SK-N-SH treated with all-trans-retinoic acid at 6 μM for 48 hours (cell line): ENCODE data around the gene SEMA3D.

Experiments
- ATAC-seq: fragments of 200-7000 bp; cut with Tn5 transposase; 3 replicates; pipeline ENCODE4 v1.9.1; 2020; ENCODE audit warnings: mild to moderate bottlenecking, moderate library complexity
- ARNTL ChIP-seq: fragments of 450-650 bp; formaldehyde crosslinking; IDR thresholded peaks from 2 replicates; pipeline ENCODE4 v1.5.0; 2020; ENCODE audit warnings: low read depth, mild to moderate bottlenecking, moderate library complexity, borderline replicate concordance
- BACH2 ChIP-seq: fragments of 250-450 bp; sonication (Bioruptor Pico); IDR thresholded peaks from 2 replicates; pipeline ENCODE4 v1.9.0; 2021; ENCODE audit warnings: mild to moderate bottlenecking, borderline replicate concordance
- CREB5 ChIP-seq: fragments of 250-450 bp; sonication (Bioruptor Pico); IDR thresholded peaks from 2 replicates; pipeline ENCODE4 v1.5.1; 2020; ENCODE audit warnings: low read depth, mild to moderate bottlenecking, moderate library complexity
- CSDC2 ChIP-seq: fragments of 250-450 bp; sonication (Bioruptor Pico); IDR thresholded peaks from 2 replicates; pipeline ENCODE4 v1.5.0; 2020; ENCODE audit warnings: mild to moderate bottlenecking, moderate library complexity
- ESRRG ChIP-seq: fragments of 250-450 bp; sonication (Bioruptor Pico); IDR thresholded peaks from 2 replicates; pipeline ENCODE4 v1.6.1; 2021; ENCODE audit warnings: mild to moderate bottlenecking
- GLIS3 ChIP-seq: fragments of 250-450 bp; sonication (Bioruptor Pico); IDR thresholded peaks from 2 replicates; pipeline ENCODE4 v1.5.0; 2020; ENCODE audit warnings: mild to moderate bottlenecking, moderate library complexity
- ISL1 ChIP-seq: fragments of 250-450 bp; sonication (Bioruptor Pico); IDR thresholded peaks from 2 replicates; pipeline ENCODE4 v2.1.2; 2022; ENCODE audit warnings: mild to moderate bottlenecking, moderate library complexity
- OSR1 ChIP-seq: fragments of 250-450 bp; sonication (Bioruptor Pico); IDR thresholded peaks from 2 replicates; pipeline ENCODE4 v1.8.0; 2022; ENCODE audit warnings: moderate library complexity, mild to moderate bottlenecking, inconsistent platforms
- PATZ1 ChIP-seq: fragments of 250-450 bp; sonication (Bioruptor Pico); IDR thresholded peaks from 2 replicates; pipeline ENCODE4 v1.8.0; 2020; ENCODE audit warnings: mild to moderate bottlenecking, moderate library complexity, borderline replicate concordance
- POU6F1 ChIP-seq: fragments of 250-450 bp; sonication (Bioruptor Pico); IDR thresholded peaks from 2 replicates; pipeline ENCODE4 v1.8.0; 2021; ENCODE audit warnings: low read depth, mild to moderate bottlenecking, moderate library complexity, borderline replicate concordance
- PPARA ChIP-seq: fragments of 250-450 bp; sonication (Bioruptor Pico); IDR thresholded peaks from 2 replicates; pipeline ENCODE4 v1.5.0; 2020; ENCODE audit warnings: mild to moderate bottlenecking, borderline replicate concordance
- RARB ChIP-seq: fragments of 250-450 bp; sonication (Bioruptor Pico); IDR thresholded peaks from 2 replicates; pipeline ENCODE4 v1.8.0; 2021; ENCODE audit warnings: mild to moderate bottlenecking, moderate library complexity
- SNAI2 ChIP-seq: fragments of 250-450 bp; sonication (Bioruptor Pico); IDR thresholded peaks from 2 replicates; pipeline ENCODE4 v1.5.0; 2020; ENCODE audit warnings: mild to moderate bottlenecking, moderate library complexity
- TCF4 ChIP-seq: fragments of 250-450 bp; sonication (Bioruptor Pico); IDR thresholded peaks from 2 replicates; pipeline ENCODE4 v1.8.0; 2021; ENCODE audit warnings: mild to moderate bottlenecking, moderate library complexity, borderline replicate concordance
- TOX ChIP-seq: fragments of 250-450 bp; sonication (Bioruptor Pico); IDR thresholded peaks from 2 replicates; pipeline ENCODE4 v1.8.0; 2021; ENCODE audit warnings: mild to moderate bottlenecking, moderate library complexity, borderline replicate concordance
- TSHZ2 ChIP-seq: fragments of 250-450 bp; sonication (Bioruptor Pico); IDR thresholded peaks from 2 replicates; pipeline ENCODE4 v1.5.0; 2020; ENCODE audit warnings: mild to moderate bottlenecking, moderate library complexity
- ZFP30 ChIP-seq: fragments of 450-650 bp; formaldehyde crosslinking; IDR thresholded peaks from 2 replicates; pipeline ENCODE4 v1.5.0; 2022; ENCODE audit warnings: mild to moderate bottlenecking, moderate library complexity
- ZNF70 ChIP-seq: fragments of 450-650 bp; formaldehyde crosslinking; IDR thresholded peaks from 2 replicates; pipeline ENCODE4 v1.5.0; 2020; ENCODE audit warnings: mild to moderate bottlenecking, moderate library complexity

SEMA3D gene

GRCh38 chr7:84950836-84951235 lies 236.0 kb downstream of the SEMA3D start:
- TF ChIP-seq OSR1 (CRISPR knock-in tag) (no peak), PPARA (CRISPR knock-in tag) (no peak), ISL1 (no peak), CREB5 (no peak), ARNTL (CRISPR knock-in tag) (no peak), CSDC2 (CRISPR knock-in tag) (no peak)
- ATAC-seq, result no peak

- TF ChIP-seq ARNTL (CRISPR knock-in tag) (no peak), TCF4 (CRISPR knock-in tag) (no peak), GLIS3 (CRISPR knock-in tag) (no peak), OSR1 (CRISPR knock-in tag) (no peak), TOX (CRISPR knock-in tag) (no peak), ZNF70 (no peak), SNAI2 (CRISPR knock-in tag) (no peak), ZFP30 (CRISPR knock-in tag) (no peak), ESRRG (no peak), PATZ1 (CRISPR knock-in tag) (no peak), ISL1 (no peak), BACH2 (CRISPR knock-in tag) (no peak), RARB (no peak), TSHZ2 (CRISPR knock-in tag) (no peak)
- ATAC-seq, result no peak
Measured at GRCh38 chr7:84949501-84949900, 237.4 kb downstream of the SEMA3D start.

- ATAC-seq, result peak; percentile 42; the same call in 2 of the 3 replicates
- TF ChIP-seq ARNTL (CRISPR knock-in tag), result no peak
- TF ChIP-seq POU6F1 (CRISPR knock-in tag), result no peak
- TF ChIP-seq PPARA (CRISPR knock-in tag), result no peak
- TF ChIP-seq BACH2 (CRISPR knock-in tag), result no peak
- no peak for TF ChIP-seq TSHZ2 (CRISPR knock-in tag)
- TF ChIP-seq ZFP30 (CRISPR knock-in tag), result no peak
Measured at GRCh38 chr7:84949067-84949466, 237.8 kb downstream of the SEMA3D start.
